GM18517 (cell line): Measurements from ENCODE around the gene MYH10.

Experiments
- ATAC-seq: cut with Tn5 transposase; IDR thresholded peaks from one replicate; pipeline ENCODE4 v1.9.1; 2021; ENCODE audit warnings: mild to moderate bottlenecking, moderate library complexity; ENCODE audit not compliant: unreplicated experiment

The MYH10 gene

DNA sequence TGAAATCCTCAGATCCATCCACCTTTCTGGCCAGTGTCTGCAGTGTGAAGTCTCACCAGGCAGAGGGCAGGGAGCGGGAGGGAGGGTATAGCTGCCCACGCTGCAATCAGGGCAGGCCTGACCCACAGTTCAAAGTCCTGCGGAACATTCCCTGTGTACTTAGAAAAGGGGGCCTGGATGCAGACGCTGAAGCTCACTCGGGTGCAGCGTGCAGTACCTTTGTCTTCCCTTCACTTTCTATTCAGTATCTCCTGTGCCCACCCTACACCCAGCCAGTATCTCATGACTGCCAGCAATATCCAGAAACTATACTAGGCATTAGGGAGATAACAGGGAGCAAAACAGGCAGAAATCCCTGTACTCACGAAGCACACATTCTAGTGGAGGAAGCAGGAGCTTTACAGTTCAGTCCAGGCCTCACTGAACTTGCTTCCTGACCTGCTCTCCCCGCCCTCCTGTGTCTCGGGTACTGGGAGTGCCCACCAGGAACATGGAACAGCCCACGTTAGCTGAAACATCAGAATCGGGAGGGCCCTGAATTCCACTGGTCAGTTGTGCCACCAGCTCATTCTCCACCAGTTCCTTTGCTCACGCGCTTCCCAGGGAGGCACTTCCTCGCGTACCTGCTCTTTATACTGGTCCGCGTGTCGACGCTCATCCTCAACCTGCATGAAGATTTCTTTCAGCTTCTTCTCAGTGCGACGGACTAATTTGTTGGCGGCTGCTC lies 152.6 kb downstream of the MYH10 start:
- no peak for ATAC-seq

DNA sequence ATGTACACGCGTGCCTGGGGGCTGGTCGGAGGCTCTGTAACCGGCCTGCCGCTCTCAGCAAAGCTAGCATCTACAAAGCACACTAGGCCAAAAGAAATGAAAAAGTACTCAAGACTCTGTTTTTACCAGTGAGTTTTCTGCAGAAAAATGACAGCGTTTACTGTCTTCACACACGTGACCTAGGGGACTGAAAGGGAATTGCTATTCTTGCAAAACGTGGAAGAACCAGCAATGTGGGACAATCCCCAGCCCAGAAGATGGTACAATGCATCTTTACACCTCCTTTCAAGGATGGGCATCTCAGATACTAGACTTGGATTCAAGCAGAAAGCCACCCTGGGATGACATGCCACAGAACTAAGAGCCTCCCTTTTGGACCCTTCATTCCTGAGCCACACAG lies 153.4 kb downstream of the MYH10 start:
- no peak for ATAC-seq

GRCh38 chr17:8476741-8477140 lies 153.8 kb downstream of the MYH10 start:
- no peak for ATAC-seq

- ATAC-seq, result no peak
Measured at GRCh38 chr17:8475781-8476180, 154.7 kb downstream of the MYH10 start.

DNA sequence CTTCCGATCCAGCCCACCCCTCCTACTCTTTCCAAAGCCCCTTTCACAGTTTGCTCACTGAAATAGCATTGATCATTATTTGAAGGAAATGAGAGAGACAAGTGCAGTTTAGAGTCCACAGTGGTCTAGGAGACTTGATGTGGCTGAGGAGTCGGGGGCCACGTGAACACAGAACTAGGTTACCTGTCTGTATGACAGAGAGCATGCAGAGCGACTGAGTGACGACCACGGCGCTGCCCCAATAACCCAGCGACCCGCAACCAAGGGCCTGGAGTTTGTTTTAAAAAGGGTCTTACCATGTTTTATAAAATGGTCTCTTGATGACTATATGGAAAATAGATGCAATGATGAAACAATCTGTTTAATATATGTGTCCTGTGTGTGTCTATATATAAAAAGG lies 155.3 kb downstream of the MYH10 start:
- no peak for ATAC-seq

DNA sequence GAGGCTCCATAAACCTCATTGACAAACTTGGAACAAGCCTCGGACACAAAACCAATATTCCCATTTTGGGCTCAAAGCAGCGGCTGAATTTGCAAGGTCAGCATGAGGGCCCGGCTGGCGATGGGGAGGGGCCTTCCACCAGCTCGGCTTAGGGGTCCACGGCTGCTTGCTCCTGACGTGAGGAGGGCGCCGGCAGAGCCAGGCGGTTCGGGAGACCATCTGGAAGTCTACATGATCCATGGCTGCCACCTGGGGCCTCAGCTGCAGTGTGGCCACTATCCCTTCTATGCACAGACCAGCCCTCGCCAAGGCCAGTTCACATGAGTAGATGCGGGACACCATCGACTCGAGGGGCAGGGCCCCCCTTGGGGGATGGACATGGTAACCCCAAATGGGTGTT lies 155.7 kb downstream of the MYH10 start:
- no peak for ATAC-seq

GRCh38 chr17:8473451-8474192 lies 156.9 kb downstream of the MYH10 start:
- ATAC-seq, result no peak

- no peak for ATAC-seq
Measured at GRCh38 chr17:8472663-8473062, 157.9 kb downstream of the MYH10 start.

DNA sequence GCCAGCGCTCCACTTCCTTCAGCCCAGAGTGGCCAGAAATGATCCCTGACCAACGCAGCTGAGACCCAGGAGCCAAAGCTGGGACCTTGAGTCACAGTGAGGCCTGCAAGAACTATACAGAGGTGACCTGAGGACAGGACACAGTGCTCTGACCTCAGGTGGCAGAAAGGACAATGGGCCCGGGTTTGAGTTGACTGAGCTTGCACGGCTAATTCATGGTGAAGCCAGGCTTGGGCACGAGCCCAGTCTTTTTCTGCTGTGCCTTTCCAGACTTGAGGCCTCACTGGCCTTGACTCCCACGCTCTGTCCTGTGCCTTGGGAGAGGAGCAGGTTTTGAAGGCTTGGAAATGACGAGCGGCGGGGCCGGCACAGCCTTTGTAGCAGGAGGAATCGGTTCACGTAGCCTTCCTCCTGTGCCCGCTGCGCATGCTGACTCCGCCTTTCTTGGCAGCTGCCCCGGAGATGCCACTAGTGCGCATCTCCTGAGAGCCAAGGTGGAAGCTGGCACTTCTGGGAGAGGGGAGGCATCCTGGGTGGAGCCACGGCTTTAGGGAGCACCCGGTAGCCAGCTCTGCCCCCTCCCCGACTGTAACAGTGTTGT lies 160.0 kb downstream of the MYH10 start:
- ATAC-seq, result no peak

- no peak for ATAC-seq
Measured at GRCh38 chr17:8469964-8470363, 160.6 kb downstream of the MYH10 start.

- no peak for ATAC-seq
Measured at GRCh38 chr17:8468980-8469379, 161.5 kb downstream of the MYH10 start.

GRCh38 chr17:8468127-8468526 lies 162.4 kb downstream of the MYH10 start:
- ATAC-seq, result no peak

- ATAC-seq, result no peak
Measured at GRCh38 chr17:8467527-8467926, 163.0 kb downstream of the MYH10 start.

- no peak for ATAC-seq
Measured at GRCh38 chr17:8466873-8467272, 163.7 kb downstream of the MYH10 start.

GRCh38 chr17:8466456-8466855 lies 164.1 kb downstream of the MYH10 start:
- no peak for ATAC-seq

- ATAC-seq, result no peak
Measured at GRCh38 chr17:8465759-8466158, 164.8 kb downstream of the MYH10 start.

- ATAC-seq, result no peak
Measured at GRCh38 chr17:8465356-8465755, 165.2 kb downstream of the MYH10 start.

DNA sequence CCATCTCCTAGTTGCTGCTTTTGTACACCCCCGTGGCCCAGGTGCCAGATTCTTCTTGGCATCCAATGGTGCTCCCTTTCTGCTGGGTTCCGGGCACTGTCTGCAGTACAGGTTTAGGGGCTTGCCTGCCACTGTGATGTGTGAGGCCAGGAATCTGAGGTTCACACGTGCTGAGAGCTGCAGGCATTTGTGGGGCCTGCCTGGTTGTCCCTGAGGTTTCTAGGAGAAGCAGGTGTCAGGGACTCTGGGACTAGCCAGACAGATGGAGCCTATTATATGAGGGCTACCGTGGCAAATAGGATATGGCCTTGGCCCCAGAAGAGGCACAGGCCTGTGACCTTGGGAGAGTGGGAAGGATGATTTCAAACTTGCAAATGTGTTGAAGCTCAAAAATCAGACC lies 165.6 kb downstream of the MYH10 start:
- no peak for ATAC-seq

- no peak for ATAC-seq
Measured at GRCh38 chr17:8463099-8463498, 167.4 kb downstream of the MYH10 start.

GRCh38 chr17:8462564-8462963 lies 168.0 kb downstream of the MYH10 start:
- ATAC-seq, result no peak

DNA sequence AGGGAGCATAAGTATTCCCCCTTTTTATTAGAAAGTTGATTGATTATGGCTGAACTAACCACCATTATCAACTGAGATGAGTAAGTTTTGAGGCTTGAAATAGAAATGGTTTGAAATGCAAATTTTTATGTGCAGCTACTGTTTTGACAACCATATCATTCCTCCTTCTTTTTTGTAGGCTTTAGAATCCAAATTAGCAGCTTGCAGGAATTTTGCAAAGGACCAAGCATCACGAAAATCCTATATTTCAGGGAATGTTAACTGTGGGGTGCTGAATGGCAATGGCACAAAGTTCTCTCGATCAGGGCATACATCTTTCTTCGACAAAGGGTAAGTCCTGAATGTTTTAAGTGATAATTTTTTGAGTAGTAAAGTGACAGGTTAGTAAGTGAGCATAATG lies 170.7 kb downstream of the MYH10 start:
- ATAC-seq, result no peak

- no peak for ATAC-seq
Measured at GRCh38 chr17:8459107-8459506, 171.4 kb downstream of the MYH10 start.
